ENCODE results near the gene TAF11L7.
"Not testable (repeated sequence)": the region's sequence is repeated elsewhere in the genome, so short reads cannot be mapped to it uniquely, and the experiment has no call there.

DNA sequence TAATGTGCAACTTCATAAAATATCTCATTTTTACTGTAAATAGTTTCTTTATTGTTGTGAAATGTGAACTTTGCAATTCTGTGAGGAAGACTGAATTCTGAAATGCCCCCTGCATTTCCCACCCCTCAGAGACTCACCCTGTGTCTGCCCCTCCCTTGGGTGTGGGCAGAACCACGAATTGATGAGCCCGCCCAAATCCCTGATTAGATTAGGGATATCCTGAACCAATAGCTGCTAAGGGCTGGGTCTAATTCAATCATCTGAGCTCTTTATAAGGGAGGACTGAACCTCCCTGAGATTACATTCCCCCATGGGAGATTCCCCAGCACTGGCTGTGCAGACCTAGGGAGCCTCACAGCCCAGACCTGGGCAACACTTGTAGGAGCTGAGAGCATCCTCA, 24.5 kb upstream of the TAF11L7 start, which contains the start of gene TAF11L12:
- TF ChIP-seq, protein P1, sequence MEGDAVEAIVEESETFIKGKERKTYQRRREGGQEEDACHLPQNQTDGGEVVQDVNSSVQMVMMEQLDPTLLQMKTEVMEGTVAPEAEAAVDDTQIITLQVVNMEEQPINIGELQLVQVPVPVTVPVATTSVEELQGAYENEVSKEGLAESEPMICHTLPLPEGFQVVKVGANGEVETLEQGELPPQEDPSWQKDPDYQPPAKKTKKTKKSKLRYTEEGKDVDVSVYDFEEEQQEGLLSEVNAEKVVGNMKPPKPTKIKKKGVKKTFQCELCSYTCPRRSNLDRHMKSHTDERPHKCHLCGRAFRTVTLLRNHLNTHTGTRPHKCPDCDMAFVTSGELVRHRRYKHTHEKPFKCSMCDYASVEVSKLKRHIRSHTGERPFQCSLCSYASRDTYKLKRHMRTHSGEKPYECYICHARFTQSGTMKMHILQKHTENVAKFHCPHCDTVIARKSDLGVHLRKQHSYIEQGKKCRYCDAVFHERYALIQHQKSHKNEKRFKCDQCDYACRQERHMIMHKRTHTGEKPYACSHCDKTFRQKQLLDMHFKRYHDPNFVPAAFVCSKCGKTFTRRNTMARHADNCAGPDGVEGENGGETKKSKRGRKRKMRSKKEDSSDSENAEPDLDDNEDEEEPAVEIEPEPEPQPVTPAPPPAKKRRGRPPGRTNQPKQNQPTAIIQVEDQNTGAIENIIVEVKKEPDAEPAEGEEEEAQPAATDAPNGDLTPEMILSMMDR (IDR thresholded peaks at IDR 0.05) = not testable (repeated sequence)
- not testable (repeated sequence) for TF ChIP-seq POLR2A, POLR2AphosphoS5 (IDR thresholded peaks at IDR 0.05)

Data from stomach (tissue), 4 donors.